Medulla oblongata (tissue), 1 donor: ENCODE results near the gene ARMH3.

Experiments used
- DNase-seq: peaks from one replicate; pipeline ENCODE4 v3.0.0-alpha.2; 2015; ENCODE audit errors: extremely low spot score

ARMH3 gene

GRCh38 chr10:101857802-101858476 is 198.0 kb downstream of the ARMH3 start:
- no peak for DNase-seq

GRCh38 chr10:101856626-101857025 is 199.3 kb downstream of the ARMH3 start:
- no peak for DNase-seq

- peak; percentile 72 for DNase-seq
These were observed 204.4 kb downstream of the ARMH3 start for GRCh38 chr10:101851411-101852116.

DNA sequence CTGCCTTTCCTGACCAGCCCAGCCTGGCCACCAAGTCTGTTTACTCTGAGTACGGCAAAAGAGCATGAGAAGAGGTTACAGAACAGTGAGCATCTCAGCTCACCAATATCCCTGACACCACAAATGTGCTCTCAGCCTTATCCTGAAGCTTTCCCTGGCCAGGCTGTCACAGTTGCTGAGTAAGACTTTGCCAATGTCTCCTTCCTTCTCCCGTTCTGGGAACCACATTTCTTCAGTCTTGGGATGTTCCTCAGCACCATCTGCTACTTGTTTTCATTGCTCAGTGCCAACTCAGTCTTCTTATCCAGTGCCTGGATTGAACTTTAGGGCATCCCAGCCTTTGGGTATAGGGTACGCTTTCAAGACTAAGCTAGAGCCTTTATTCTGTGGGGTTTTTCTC is 205.2 kb downstream of the ARMH3 start:
- DNase-seq: no peak

DNA sequence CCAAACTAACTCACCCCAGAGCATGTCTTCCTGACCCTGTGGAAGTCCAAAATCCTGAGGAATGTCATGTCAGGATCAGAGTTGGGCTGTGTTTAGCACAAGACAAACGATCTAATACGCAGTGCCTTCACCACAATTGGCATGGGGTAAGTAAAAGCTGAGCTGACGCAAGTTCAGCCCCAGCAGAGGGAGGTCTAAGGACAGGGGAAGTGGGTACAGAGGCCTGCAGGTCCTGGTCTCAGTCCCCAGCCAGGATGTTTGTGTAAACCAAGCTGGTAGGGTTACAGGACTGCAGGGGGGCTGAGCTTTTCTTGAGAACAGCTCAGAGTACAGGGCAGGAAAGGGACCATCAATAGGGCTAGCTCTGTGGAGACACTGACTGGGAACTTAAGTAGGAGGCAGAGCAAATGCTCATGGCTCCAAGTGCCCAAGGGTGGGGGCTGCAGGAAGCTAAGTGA is 207.1 kb downstream of the ARMH3 start:
- no peak for DNase-seq

DNA sequence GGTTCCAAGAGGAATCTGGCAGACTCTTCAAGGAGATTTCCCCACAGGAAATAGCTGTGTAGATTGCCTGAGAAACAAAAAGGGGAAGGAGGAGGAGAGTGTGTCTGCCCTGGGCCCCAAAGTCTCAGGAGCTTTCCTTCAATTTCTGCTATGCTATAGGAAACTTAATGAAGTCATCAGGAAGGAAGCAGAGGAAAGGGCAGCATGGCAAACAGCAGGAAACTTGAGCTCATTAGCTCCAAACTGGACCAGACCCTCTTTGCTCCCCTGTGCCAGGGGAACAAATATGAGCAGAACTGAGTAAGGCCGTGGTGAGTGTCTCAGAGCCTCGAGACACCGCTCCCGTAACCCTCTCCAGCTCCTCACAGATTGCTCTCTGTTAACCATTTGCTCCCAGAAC is 207.6 kb downstream of the ARMH3 start:
- no peak for DNase-seq

DNA sequence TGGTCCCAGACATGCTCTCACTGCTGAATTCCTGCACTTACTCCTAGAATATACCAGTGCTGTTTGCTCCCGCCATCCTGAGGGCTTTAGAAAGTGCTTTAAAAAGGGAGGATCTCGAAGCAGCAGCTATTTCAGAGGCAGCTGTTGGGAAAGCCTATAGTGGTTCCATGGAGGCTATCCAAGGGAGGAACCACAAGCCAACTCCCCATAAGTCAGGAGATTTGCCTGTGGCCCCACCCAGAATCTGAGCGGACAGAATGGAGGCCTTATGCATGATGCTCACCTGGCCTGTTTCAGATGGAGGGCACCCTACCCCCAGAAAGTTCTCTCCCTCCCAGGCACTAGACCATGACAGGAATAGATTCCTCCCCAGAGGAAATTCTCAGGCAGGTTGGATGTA is 210.1 kb downstream of the ARMH3 start:
- DNase-seq: no peak

- no peak for DNase-seq
These were observed 212.6 kb downstream of the ARMH3 start, which contains the start of gene KCNIP2 for GRCh38 chr10:101843032-101844021. Gene KCNIP2, minus strand, starts transcription at chr10:101843800. Its CDS starts 232 bp downstream, at chr10:101843568.

DNA sequence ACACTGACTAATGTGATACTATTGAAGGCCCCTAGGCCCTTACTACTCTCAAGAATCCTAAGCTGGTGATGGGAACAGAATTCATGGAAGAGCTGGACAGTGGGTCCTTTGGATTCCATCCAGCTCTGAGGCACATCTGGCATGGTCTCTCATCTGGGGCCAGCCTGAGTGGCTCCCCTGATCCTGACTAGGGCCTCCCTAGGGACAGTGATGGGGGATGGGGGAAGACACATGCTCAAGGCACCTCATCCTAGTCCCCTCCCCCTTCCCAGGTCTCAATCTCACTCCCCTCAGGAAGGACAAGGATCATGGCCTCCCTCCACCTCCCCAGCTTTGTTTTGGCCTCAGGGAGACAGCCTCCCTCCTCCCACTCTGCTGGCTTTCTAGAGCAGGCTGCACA is 214.1 kb downstream of the ARMH3 start:
- DNase-seq: no peak

DNA sequence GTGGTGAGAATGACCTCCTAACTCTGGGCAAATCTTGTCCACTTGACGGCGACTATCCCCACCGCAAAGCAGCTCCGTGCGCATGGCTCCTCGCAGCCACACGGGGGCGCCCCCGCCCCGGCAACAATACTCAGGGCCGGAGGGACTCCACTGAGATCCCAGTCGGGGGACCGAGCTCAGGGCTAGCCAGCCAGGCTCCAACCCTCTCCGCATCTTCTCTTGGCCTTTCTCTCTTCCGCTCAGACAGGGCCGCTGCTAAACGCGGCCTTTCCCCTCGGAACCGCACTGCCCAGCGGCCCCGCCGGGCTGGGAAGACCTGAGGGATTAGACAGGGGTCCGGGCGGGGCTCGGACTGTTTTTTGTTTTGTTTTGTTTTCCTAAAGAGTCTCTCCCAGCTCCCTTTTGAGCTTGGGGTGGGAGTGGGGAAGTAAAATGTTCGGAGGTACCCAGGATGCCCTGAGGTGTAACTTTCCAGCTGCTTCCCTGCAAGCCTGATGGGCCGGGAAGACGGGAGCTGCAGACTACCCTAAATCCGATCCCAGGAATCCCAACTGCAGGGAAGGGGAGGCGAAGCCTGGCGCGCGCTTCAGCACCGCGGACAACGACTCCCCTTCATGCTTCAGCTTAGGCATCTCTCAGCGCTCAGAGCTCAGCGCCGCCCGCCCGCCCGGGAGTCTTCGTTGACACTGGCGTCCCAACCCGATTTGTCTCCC is 215.1 kb downstream of the ARMH3 start:
- DNase-seq: peak; percentile 93

DNA sequence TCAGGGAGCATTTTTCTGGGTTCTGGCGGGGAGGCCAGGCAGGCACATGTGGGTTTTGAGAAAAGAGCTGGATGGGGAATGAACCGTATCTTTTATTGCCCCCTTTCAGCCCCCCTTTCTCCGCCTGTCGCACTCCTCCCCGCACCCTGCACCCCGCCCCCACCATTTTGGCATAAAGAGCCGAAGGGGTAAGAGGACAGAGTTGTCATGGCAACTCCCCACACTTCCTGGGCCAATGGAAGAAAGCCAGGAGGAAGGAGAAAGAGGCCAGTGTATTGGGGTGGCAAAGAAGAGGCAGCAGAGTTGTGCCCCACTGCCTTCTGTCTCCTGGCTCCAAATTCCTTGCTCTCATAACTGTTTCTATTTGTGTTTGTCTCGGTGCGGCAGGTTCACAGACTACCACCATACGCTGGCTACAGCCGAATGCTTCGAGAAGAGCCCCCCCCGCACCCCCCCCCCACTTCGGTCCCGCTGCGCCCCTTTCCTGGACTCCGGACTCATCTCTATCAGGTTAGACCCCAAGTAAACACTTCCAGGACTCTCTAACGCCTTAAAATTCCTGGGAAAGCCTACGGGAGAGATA is 215.8 kb downstream of the ARMH3 start:
- DNase-seq: peak; percentile 77

DNA sequence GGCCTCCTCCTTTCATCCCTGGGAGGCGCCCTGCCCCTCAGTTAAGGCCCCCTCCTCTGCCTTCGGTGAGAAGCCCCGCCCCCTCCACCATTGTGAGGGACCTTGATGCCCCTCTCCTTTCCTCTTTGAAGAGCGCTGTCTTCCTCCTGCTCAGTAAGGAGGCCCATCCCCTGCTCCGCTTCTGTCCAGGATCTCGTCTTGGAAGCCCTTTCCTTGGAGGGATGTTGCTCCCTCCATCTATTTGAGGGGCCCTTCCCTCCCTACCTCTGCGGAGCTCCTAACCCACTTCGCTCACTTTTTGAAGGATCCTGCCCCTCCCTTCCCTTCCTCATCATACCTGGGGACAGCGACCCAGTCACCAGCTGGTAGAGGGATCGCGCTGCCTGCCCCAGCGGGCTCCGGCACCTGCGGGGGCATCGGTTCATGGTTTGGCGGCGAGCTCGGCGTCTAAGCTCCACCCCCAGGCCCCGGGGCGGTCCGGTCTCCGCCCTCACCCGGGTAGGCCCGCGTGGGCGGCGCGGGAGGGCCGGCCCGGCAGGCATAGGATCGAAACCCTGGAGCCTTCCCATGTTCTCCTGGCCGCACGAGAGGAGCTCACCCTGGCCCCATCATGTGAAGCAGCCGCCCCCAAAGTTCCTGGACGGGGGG is 216.4 kb downstream of the ARMH3 start:
- no peak for DNase-seq

- no peak for DNase-seq
These were observed 217.0 kb downstream of the ARMH3 start for GRCh38 chr10:101839002-101839401.

- DNase-seq: no peak
These were observed 217.5 kb downstream of the ARMH3 start for GRCh38 chr10:101838416-101838970.

- no peak for DNase-seq
These were observed 218.2 kb downstream of the ARMH3 start for GRCh38 chr10:101837748-101838147.

- DNase-seq: no peak
These were observed 220.6 kb downstream of the ARMH3 start for GRCh38 chr10:101835362-101835761.

DNA sequence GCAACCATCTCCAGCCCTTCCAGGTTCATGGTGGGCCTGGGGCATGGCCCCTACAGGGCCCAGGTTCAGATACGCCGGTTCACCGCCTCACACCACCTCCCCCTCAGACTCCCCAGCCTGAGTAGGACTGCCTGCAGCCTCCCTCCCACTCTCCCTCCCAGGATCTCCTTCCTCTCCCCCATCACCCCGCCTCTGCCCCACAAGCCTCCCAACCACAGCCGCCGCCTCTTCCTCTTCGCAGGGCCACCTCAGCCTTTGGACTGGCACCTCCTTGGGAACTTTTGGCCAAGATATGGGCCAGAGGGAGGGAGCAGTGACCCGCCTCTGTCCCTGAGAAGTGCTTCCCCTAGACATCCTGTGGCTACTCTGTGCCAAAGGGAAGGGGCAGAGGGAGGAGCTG is 221.6 kb downstream of the ARMH3 start:
- DNase-seq: no peak

GRCh38 chr10:101833466-101833865 is 222.5 kb downstream of the ARMH3 start:
- DNase-seq: no peak

DNA sequence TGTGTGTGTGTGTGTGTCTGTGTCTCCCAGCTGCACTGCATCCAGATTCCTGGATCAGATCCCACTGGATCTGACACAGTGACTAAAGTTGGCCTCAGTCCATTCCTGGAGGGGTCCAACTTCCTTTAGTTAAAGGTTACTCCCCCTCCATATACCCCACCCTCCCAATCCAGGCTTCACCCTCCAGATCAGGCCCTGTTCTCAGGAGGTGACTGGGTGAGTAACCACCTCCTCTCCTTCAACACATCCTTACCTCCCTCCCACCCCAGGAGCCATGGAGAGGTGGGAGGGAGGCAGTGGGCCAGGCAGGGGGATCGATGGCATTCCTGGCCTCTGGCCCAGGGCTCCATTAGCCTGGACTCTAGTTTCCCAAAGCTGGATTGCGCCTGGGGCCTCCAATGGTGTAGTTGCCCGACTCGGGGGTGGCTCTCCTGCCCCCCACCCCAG is 223.6 kb downstream of the ARMH3 start:
- DNase-seq: no peak

DNA sequence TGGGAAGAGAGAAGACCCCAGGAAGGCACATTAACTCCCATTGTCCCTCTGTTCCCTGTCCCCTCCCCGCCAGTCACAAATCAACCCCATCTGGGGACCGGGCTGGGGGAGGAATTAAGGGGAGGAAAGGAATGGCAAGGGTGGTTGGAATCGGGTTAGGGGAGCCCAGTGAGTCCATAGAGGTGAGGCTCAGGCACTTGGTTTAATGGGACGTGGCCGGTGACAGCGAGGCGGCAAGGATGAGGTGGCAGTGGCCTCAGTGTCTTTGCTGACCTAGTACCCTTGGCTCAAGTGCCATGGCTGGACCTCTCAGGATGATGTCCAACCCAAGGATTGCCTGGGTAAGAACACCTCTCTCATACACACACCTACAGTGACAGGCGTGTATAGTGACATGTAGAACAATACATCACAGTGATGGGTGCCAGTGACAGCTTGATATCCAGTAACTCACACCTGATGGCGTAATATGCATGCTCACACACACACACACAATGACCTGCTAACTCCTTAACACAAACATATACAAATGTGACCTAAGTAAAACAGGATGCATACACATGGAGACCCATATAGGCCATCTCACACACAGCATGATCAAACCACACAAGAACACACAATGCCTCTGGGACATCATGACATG is 224.7 kb downstream of the ARMH3 start:
- DNase-seq: no peak
